Stomach (tissue), 4 donors: ENCODE measurements around the gene CCDC97.

Source experiments
- CTCF ChIP-seq, 7 experiments: fragments of 450-650 bp in 4 of 7; fragments of 200-600 bp in 3 of 7; sonication (generic) in 3 of 7; IDR thresholded peaks; one replicate each; pipeline ENCODE4 v1.5.1; 2016 to 2019; ENCODE audit warnings: antibody characterized with exemption in 7 of 7, control low read depth in 2 of 7, mild to moderate bottlenecking in 1 of 7
- POLR2A ChIP-seq, 4 donors: fragments of 450-650 bp; IDR thresholded peaks; one replicate each; pipeline ENCODE4 v1.6.1; 2016; ENCODE audit warnings: antibody characterized with exemption in 4 of 4, control low read depth in 2 of 4, mild to moderate bottlenecking in 1 of 4, moderate library complexity in 1 of 4
- POLR2AphosphoS5 ChIP-seq, 3 donors: sonication (generic); formaldehyde crosslinking; IDR thresholded peaks; one replicate each; pipeline ENCODE4 v1.6.1; 2016; ENCODE audit warnings: antibody characterized with exemption in 3 of 3

GRCh38 chr19:41322451-41322850 lies 12.5 kb downstream of the CCDC97 start:
- no peak for TF ChIP-seq CTCF (IDR thresholded peaks at IDR 0.05)
- TF ChIP-seq POLR2A (IDR thresholded peaks at IDR 0.05) = no peak
- TF ChIP-seq POLR2AphosphoS5 (IDR thresholded peaks at IDR 0.05) = no peak
